Stimulated activated CD4-positive, alpha-beta T cell treated with anti-CD3 and anti-CD28 coated beads, Interleukin-15, amount 100 ng/mL, for 1 hour (primary cell): Measurements from ENCODE around the gene PXN.
"Not testable (repeated sequence)": the region's sequence is repeated elsewhere in the genome, so short reads cannot be mapped to it uniquely, and the experiment has no call there.

Experiments
- DNase-seq, 2 donors: peaks; one replicate each; pipeline ENCODE4 v3.0.0-alpha.2; 2020; ENCODE audit warnings: low read depth in 1 of 2, low spot score in 1 of 2

Gene PXN

DNA sequence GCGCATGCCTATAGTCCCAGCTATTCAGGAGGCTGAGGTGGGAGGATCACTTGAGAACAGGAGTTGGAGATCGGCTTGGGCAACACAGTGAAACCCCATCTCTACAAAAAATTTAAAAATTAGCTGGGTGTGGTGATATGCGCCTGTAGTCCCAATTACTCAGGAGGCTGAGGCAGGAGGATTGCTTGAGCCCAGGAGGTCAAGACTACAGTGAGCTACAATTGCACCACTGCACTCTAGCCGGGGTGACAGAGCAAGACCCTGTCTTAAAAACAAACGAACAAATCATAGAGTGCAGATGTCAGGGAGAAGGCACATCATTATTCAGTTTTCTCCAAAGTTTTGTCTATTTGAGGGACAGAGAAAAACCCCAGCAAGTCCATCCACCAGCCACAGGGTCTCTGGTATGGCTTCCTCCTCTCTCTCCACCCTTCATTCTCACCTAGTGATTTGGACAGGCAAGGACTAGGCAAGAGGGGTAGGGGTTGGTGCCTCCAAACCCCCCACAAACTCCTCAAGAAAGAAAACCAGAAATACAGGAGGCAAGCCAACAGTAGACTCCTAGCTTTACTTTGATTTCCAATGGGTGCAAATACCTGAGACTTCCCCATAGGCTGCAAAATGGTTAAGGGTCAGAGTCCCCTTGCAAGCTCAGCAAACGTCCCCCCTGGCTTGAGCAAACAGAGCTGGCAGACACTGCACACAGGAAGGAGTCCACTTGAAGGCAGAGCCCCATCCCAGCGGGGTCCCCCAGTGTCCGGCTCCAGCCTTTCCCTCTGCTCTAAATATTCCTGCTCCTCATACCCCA lies 38.1 kb downstream of the PXN start:
- DNase-seq: no peak

DNA sequence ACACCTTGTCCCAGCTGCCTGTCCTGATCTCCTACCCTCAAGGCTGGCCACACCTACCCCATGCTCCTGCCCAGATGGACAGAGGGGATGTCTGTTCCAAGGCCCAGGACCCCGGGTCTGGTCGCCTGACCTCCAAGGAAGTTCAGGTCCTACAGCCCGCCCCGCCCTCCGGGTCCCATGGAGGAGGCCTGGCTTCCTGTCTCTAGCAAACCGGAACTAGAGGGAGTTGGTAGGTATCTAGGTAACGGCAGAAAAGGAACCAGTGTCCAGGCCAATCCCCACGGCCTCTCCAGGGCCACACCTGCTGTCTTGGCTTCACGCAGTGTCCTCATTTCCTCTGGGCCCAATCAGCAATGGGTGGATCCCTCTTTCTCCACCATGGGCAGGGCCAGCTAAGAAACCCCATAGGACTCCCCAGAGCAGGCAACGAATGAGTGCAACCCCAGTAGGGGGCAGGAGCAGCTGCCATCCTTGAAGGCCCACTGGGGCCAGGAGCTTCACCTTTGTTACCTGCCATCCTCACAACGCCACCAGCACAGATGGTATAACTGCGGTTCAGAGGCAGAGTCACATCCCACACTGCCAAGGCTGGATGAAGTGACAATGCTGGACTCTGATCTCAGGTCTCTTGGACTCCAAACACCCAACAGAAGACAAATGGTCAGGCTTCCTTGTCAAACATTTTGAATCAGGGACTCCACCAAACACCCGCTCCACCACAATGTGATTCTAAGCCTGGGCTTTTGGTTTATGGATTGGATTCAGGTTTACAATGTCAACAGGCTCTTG lies 39.5 kb downstream of the PXN start:
- DNase-seq: no peak

DNA sequence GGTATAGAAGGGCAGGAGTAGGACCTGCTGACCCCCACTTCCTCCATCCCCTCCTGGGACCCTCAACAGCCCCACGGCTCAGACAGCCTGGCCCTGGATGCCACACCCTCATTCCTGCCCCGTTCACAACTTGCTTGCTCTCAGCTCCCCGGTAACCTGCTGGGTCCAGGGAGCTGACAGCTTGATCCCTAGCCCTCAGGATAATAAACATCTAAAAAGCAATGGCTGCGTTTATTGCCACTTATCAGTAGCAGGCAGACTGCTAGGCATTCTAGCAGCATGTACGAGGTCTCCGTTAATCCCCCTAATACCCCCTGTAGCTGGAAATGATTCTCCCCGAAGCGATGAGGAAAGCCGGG lies 40.4 kb downstream of the PXN start:
- DNase-seq: no peak

DNA sequence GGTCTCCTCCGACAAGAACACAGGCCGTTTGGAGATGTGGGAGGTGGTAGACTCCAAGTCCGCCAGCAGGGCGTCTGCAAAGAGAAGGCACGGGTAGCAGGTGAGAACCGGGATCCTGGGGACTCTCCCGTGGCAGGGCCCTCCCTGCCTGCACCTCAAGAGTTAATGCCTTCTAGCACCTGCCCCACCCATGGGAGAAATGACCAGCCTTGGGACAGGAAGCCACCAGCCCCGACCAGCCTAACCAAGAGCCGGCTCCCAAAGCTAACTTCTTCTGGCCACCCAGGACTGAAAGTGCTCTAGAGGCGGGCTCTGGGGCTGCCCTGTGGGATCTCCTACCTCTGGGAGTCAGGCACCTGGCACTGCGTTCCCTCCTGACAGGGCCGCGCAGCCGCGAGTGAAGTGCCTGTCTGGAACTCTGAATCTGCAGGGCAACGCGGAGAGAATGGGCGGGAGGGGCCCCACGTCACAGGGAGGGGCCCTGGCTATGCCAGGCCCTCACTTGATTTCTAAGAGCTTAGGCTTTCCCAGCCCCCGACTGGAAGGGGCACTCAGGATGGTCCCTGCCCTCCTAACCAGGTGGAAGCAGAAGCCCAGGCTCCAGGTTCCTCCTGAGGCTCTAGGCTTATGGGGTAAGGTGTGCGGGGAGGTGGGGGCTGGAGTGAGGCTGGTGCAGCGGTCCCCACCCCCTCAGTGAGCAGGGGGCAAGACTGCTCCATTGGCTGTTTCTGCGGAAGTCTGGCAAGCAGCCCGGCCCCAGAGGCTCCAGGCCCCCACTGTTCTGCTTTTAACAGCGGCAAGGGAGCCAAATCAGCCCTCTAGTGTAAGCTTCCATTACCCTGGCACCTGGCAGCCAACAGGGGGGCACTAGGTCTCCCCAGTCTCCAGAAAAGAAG lies 41.0 kb downstream of the PXN start:
- DNase-seq: no peak

DNA sequence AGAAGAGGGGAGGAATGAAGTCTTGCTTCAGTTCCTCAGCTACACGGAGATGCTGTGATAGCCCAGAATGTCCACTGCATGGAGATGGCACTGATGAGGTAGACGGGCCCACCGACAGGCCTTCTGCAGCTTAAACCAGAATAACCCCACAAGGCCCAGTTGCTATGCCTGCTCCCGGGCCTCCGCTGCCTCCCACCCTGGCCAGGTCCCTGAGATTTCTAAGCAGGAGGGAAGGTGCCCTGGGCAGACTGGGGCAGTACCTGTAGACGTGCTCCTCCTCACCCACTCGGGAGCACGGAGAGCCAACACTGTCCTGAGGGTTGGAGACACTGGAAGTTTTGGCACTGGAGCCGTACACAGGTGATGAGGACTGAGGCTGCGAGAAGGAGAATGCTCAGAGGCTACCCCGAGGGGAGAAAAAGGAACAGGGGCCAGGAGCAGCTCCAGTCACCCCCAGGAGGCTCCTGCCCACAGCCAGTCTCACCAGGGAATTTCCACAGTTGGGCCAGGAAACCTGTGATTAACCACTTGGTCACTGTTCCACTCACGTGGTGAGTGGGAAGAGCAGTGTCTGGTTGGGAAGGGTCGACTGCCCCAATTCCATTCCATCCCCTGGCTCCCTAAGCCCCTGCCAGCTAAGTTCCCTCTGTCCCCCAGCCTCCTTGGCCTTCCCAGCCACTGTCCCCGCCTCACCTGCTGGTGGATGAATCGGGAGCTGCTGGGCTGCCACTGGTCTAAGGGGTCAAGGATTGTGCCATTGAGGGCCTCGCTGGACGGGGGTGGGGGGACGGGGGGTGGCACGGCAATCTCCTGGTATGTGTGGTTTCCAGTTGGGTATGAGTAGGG lies 41.8 kb downstream of the PXN start:
- DNase-seq: no peak

DNA sequence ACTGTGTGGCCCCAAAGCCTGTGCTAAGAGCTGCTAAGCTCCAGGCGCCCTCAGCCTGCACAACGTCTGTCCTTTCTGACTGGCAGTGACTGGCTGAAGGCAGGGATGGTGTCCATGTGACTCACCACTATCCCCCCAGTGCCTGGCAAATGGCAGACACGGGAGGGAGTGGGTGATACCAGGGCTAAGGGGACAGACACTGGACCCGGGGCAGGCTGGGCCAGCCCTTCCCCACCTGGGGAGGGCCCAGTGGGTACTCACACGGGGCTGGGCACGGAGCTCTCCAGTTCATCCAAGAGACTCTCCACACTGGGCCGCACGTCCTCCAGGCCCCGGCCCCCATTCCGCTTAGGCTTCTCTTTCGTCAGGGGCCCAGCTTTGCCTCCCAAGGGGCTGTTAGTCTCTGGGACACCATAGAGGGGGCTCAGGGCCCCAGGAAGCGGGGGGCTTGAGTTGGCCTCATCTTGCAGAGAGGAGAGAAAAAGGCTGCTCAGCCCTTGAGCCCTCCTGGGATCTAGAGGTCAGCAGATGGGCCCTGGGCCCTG lies 43.2 kb downstream of the PXN start:
- no peak for DNase-seq

DNA sequence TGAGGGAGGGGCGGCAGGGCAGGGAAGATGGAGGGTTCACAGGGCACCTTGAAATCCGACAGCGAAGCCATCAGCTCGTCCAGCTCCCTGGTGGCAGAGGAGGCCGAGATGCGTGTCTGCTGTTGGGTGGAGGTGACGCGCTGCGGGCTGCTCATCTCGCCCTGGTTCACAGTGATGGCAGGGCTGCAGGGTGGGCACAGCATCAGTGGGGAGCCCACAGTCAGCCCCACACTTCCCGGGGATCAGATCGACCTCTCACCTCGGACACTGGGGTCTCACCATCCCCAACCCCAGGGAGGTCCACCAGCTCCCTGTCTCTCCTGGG lies 44.0 kb downstream of the PXN start:
- DNase-seq: no peak

DNA sequence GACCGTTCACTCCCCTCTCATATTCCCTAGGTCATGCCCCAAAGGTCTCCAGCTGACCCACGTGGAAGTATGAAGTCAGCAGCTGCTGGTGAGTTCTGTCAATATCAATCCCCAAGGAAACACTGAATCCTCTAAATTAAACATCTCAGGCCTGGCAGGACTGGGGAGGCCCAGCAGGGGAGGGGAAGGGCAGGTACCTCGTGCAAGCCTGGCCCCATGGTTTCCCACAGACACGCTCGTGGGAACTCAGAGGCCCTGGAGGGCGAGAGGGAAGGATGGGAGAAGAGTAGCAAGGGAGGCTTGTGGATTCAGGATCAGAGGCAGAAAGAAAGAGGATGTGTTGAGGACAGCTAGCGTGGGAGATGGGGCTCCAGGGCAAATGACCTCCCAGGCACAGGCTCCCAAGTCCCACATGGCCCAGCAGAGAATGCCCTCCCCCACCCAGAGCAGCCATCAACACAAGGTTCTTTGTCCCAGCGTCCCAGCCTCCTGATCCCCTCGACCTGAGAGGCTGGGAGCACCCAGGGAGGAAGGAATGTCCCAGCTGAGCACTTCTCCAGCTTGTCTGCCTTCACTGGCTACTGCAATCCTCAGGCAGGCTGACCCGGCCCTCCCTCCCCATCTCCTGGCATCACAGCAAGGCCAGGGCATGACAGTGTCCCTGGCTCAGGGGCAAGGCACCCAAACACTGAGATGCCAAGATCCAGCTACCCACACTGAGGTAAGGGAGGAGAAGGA lies 44.5 kb downstream of the PXN start:
- DNase-seq: no peak

DNA sequence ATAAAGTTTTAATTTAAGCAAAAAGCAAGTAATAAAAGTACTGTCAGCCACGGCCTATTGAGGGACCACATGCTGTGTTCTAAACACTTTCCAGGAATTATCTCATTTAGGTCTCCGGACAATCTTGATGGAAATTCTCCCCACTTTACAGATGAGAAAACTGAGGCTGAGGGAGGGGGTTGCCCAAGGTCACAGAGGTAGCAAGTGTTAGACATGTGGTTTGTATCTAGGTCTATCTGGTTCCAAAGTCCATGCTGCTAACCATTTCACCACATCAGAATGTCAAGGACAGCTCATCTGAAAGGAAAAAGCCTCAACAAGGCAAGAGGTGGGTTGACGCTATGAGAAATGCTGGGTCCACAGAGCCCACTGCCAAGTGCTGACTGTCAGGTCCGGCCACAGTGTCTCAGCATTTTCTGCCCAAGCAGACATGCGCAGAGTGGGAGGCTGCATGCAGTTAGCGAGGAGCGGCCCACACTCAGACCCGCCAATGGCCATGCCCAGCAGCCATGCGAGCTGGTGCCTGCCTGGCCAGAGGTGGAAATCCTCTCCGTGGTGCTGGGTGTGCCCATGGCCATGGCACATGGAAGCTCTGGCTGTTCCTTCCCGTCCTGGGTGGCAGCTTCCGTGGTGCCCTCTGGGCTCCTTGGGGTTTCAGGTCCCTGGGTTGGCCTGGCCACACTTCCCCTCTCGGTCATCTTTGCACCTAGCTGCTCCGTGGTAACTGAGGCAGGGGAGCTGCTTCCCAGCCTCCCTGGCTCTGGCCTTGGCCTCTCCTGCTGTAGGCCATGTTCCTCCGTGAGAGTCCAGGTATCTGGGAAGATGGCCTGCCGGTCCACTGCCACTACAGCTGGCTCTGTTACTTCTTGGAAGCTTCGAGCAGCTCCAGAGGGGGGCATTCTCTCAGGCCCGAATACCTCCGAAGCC lies 46.6 kb downstream of the PXN start:
- no peak for DNase-seq

DNA sequence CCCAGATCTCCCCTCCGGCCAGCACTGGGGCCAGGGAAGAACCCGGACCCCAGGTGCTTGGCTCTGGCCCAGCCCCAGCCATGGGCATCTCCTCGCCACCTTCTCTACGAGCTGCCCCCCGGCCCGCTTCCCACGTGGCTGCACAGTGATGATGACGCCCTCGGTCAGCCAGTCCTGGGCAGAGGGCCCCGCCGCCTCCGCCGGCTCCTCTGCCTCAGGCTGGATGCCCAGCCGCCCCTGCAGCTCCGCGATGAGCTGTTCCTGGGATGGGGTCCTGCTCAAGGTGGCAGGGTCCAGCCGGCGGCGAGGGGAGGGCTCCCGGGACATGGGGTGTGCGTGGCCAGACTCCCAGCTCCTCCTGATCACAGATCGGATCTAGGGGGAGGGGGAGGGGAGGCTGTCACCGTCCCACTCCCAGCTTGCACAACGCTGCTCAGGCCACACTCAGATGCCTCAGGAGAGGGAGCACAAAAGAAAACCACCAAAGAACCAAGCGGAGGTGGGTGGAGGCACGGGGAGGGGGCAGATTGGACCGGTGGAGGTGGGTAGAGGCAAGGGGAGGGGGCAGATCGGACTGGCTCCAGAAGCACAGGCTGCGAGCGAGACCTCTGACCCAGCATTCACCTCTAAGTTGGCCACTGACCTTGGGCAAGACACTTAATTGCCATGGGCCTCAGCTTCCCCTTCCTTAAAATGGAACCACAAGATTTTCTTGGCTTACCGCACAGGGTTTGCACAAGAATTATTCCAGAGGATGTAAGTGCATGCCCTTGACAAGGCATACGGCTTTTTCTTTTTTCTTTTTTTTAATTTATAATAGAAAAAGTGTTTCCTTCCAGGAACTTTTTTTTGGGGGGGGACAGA lies 48.6 kb downstream of the PXN start:
- no peak for DNase-seq

DNA sequence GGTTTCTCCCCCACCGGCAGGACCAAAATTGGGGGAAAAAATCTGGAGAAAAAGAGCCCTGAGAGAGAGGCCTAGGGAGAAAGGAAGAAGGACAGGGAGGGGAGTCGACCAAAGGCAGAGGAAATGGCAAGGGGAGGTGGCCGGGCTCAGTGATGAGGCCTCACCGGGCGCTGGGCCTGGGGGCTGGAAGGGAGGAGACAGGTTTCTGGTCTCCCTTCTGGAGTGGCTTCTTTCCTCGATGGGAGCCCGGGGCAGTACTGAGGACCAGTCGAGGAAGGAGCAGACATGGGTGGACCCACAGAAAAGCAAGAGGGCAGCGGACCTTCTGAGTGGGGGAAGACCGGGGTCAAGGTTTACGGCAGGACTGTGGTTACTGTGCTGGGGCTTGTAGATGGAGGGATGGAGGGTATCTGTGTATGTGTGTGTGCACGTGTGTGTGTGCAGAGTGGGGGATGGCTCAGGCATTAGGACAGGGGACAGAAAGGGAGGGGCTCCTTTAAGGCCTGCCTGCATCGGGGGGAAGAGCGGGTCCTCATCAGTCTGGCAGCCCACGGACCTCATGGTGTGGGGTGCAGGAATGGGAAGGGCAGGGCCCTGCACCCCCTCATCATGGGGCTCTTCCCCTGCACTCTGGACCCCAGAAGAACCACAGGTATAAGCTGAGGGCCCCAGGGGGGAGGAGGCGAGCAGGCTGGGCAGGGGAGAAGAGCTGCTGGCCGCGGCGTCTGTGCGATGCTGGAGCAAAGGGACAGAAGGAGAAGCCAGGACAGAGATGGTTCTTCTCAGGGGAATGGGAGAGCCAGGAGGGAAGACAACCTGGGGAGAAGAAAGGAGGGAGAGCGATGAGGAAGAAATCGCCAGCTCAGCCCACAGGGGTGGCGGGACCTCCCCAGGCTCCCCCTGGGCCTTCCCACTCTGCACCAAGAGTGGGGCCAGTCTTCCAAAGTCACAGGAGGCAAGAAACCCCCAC lies 49.5 kb downstream of the PXN start:
- no peak for DNase-seq

DNA sequence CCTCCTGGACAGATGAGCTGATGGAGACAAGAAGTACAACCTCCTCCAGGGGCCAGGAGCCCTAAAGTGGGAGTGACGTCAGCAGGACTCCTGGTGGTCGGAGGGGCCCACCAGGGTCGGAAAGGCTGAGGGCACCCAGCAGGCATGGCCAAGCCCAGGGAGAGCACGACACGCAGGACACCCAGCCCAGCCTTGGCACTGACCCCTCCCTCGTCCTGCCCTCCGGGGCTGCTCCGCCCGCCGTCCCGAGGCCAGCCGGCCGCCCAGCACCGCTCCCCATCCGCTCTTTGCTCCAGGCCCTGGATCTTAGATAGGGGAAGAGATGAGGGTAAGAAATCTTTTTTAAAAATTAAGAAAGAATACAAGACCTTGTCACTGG lies 50.2 kb downstream of the PXN start:
- DNase-seq: no peak

DNA sequence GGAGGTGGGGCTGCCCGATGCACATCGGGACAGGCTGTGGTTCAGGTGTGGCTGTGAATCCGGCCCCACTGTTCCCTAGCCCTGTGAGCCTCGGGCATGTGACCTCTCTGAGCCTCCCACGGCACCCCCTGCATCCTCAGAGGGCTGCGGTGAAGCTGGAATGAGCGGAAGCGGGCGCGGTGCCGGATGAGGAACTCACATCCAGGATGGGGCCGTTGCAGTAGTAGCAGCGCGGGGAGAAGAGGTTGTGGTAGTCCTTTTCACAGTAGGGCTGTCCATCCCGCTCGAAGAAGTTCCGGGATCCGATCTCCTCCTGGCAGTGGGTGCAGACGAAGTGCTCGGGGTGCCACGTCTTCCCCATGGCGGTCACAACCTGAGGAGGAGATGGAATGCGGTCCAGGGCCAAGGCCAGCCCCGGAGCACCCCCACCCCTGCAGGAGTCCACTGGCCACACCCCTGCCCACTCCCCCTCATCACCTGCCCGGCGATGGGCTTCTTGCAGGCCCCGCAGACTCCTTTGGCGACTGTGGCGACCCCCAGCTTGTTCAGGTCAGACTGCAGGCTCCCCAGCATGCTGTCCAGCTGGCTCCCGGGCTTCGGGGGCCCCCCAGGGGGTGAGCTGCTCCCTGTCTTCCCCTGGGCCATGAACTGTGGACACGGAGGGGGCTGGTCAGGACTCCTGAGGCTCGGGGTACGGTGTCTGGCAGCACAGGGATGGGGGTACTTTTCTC lies 50.7 kb downstream of the PXN start:
- DNase-seq: no peak

DNA sequence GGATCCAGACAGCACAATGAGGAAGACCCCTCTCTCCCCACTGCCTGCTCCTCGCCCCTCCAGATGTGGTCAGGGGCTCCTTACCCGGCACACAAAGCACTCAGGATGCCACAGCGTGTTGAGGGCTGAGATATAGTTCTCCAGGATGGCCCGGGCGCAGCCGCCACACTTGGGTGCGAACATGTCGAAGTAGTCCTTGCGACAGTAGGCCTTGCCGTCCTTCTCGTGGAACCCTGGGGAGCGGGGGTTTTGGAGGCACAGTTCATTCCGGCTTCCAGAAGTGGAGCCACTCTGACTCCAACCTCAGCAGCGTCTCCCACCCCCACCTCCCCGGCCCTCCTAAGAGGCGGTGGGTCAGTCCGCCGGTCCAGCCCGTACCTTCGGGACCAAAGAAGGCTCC lies 51.8 kb downstream of the PXN start:
- no peak for DNase-seq

DNA sequence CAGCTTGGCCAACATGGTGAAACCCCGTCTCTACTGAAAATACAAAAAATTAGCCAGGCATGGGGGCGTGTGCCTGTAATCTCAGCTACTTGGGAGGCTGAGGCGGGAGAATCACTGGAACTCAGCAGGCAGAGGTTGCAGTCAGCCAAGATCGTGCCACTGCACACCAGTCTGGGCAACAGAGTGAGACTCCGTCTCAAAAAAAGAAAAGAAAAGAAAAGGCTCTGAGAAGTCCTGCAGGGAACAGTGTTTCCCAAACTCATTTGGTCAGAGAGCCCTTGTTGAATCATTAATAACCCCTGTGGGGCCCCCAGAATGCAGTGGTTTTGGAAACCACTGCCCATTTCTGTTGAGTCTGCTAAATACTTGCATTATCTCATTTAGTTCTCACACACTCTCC lies 52.3 kb downstream of the PXN start:
- not testable (repeated sequence) for DNase-seq

DNA sequence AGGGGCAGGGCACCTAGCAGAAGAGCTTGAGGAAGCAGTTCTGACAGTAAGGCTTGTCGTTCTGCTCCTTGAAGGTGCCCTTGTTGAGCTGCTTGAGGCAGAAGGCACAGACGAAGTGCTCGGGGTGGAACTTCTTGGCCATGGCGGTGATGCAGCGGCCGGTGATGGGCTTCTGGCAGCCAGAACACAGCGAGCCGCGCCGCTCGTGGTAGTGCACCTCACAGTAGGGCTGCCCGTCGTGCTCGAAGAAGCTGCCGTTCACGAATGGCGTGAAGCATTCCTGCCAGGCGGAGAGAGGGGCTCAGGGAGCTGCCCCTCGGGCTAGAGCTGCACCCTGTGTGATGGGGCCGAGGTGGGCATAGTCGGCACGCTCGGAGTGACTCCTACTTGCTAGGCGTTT lies 53.2 kb downstream of the PXN start:
- no peak for DNase-seq
